GM23338 (cell line): ENCODE results near the gene PXYLP1. TPM values are rescaled to one million over a fixed set of nuclear protein-coding genes. Genes with fewer than 3 reads are reported as not detected.

Experiments used
- ATAC-seq: fragments of 200-7000 bp; cut with Tn5 transposase; 3 replicates; pipeline ENCODE4 v1.9.1; 2020
- DNase-seq: peaks from one replicate; pipeline ENCODE4 v3.0.0-alpha.2; 2015; ENCODE audit warnings: low spot score
- H2AFZ ChIP-seq: fragments of 200-600 bp; sonication (generic); 2 replicates; pipeline ENCODE4 v1.8.0; 2016; ENCODE audit warnings: antibody characterized with exemption, mild to moderate bottlenecking, moderate library complexity
- H3F3A ChIP-seq: fragments of 200-600 bp; sonication (generic); replicated peaks from 2 replicates; pipeline ENCODE4 v1.8.0; 2017; ENCODE audit warnings: antibody characterized with exemption, mixed run types, low read depth
- H3K27ac ChIP-seq: fragments of 200-600 bp; sonication (generic); 2 replicates; pipeline ENCODE4 v1.6.1; 2016; ENCODE audit warnings: low read depth
- H3K27me3 ChIP-seq: fragments of 200-600 bp; sonication (generic); 2 replicates; pipeline ENCODE4 v1.8.0; 2016; ENCODE audit warnings: mild to moderate bottlenecking, mixed run types, moderate library complexity; ENCODE audit not compliant: insufficient read depth
- H3K36me3 ChIP-seq: fragments of 200-600 bp; sonication (generic); 2 replicates; pipeline ENCODE4 v1.8.0; 2016; ENCODE audit warnings: mild to moderate bottlenecking; ENCODE audit not compliant: insufficient read depth
- H3K4me1 ChIP-seq: fragments of 200-600 bp; sonication (generic); 2 replicates; pipeline ENCODE4 v1.8.0; 2016; ENCODE audit warnings: mild to moderate bottlenecking, moderate library complexity; ENCODE audit not compliant: insufficient read depth
- H3K4me2 ChIP-seq: fragments of 200-600 bp; sonication (generic); 2 replicates; pipeline ENCODE4 v1.7.1; 2017; ENCODE audit warnings: mixed run types
- H3K4me3 ChIP-seq: fragments of 200-600 bp; sonication (generic); 2 replicates; pipeline ENCODE4 v1.6.1; 2016; ENCODE audit warnings: mixed run types
- H3K79me2 ChIP-seq: fragments of 200-600 bp; sonication (generic); replicated peaks from 2 replicates; pipeline ENCODE4 v1.8.0; 2017; ENCODE audit warnings: mild to moderate bottlenecking; ENCODE audit not compliant: insufficient read depth
- H3K9me2 ChIP-seq: fragments of 200-600 bp; sonication (generic); 2 replicates; pipeline ENCODE4 v1.8.0; 2017; ENCODE audit not compliant: insufficient read depth
- H4K20me1 ChIP-seq: fragments of 200-600 bp; sonication (generic); replicated peaks from 2 replicates; pipeline ENCODE4 v1.8.0; 2017; ENCODE audit warnings: mild to moderate bottlenecking; ENCODE audit not compliant: insufficient read depth
- H3K27ac Mint-ChIP-seq: 2 replicates; pipeline ENCODE4 v1.8.0; 2020; ENCODE audit warnings: inconsistent platforms, mild to moderate bottlenecking, moderate library complexity, mixed read lengths
- H3K27me3 Mint-ChIP-seq: 3 replicates; pipeline ENCODE4 v1.8.0; 2022; ENCODE audit warnings: low read depth, mild to moderate bottlenecking, moderate library complexity, mixed read lengths, inconsistent platforms; ENCODE audit not compliant: insufficient read depth, poor library complexity
- H3K36me3 Mint-ChIP-seq: 3 replicates; pipeline ENCODE4 v1.8.0; 2021; ENCODE audit warnings: low read depth, mild to moderate bottlenecking, inconsistent platforms, moderate library complexity, mixed read lengths
- H3K4me1 Mint-ChIP-seq: 3 replicates; pipeline ENCODE4 v1.8.0; 2020; ENCODE audit warnings: mild to moderate bottlenecking, inconsistent platforms, mixed read lengths
- H3K4me3 Mint-ChIP-seq: 3 replicates; pipeline ENCODE4 v1.8.0; 2021; ENCODE audit warnings: moderate library complexity, mild to moderate bottlenecking, inconsistent platforms, mixed read lengths
- H3K9me3 Mint-ChIP-seq: 3 replicates; pipeline ENCODE4 v1.8.0; 2020; ENCODE audit warnings: moderate library complexity, mild to moderate bottlenecking, inconsistent platforms, mixed read lengths
- CREB1 ChIP-seq: fragments of 250-450 bp; sonication (Bioruptor Pico); IDR thresholded peaks from 2 replicates; pipeline ENCODE4 v1.5.0; 2020; ENCODE audit warnings: low read depth, mild to moderate bottlenecking, moderate library complexity
- CTCF ChIP-seq, 2 experiments: fragments of 200-600 bp in 1 of 2; sonication (generic) in 1 of 2; conservative IDR thresholded peaks; 2 replicates each; pipeline versions ENCODE4 v1.5.1 to v1.6.1; 2016 to 2017; ENCODE audit warnings: antibody characterized with exemption in 2 of 2, low read depth in 2 of 2, mild to moderate bottlenecking in 2 of 2, moderate library complexity in 1 of 2
- EZH2 ChIP-seq: fragments of 200-600 bp; sonication (generic); IDR thresholded peaks from one replicate; pipeline ENCODE4 v1.8.0; 2017; ENCODE audit warnings: antibody characterized with exemption, mild to moderate bottlenecking, low read depth; ENCODE audit not compliant: unreplicated experiment
- EZH2phosphoT487 ChIP-seq: fragments of 200-600 bp; sonication (generic); IDR thresholded peaks from one replicate; pipeline ENCODE4 v1.8.1; 2018; ENCODE audit warnings: antibody characterized with exemption; ENCODE audit not compliant: unreplicated experiment
- JUNB ChIP-seq: IDR thresholded peaks from one replicate; pipeline ENCODE4 v1.6.1; 2016; ENCODE audit warnings: antibody characterized with exemption; ENCODE audit not compliant: unreplicated experiment
- STAT1 ChIP-seq: IDR thresholded peaks from one replicate; pipeline ENCODE4 v1.6.1; 2016; ENCODE audit warnings: antibody characterized with exemption; ENCODE audit not compliant: unreplicated experiment
- ZNF114 ChIP-seq: fragments of 250-450 bp; sonication (Bioruptor Pico); IDR thresholded peaks from 2 replicates; pipeline ENCODE4 v1.5.0; 2020; ENCODE audit warnings: mild to moderate bottlenecking, moderate library complexity
- ZNF331 ChIP-seq: fragments of 250-450 bp; sonication (Bioruptor Pico); IDR thresholded peaks from 2 replicates; pipeline ENCODE4 v1.5.0; 2020; ENCODE audit warnings: low read depth, mild to moderate bottlenecking, moderate library complexity
- ZNF462 ChIP-seq: fragments of 250-450 bp; sonication (Bioruptor Pico); IDR thresholded peaks from 2 replicates; pipeline ENCODE4 v1.5.0; 2020; ENCODE audit warnings: mild to moderate bottlenecking, moderate library complexity
- polyA plus RNA-seq: library from polyadenylated mRNA; unstranded; fragments of >200 nt; fragmentation: Nextera tagmentation; extraction: Ambion mirVana; gene quantifications from 2 replicates; pipeline ENCODE4 v1.2.1, GENCODE V29; 2016
- total RNA-seq: library from RNA; depleted of rRNA; stranded (reverse); fragments of >200 nt; shearing (Covaris generic); gene quantifications from 2 replicates; pipeline ENCODE4 v1.2.3, GENCODE V29; 2014

The PXYLP1 gene
- total and polyA plus RNA-seq, 2 experiments from 2014 or later, result 8.9 to 20.1 TPM

GRCh38 chr3:141272906-141273662, 41.5 kb downstream of the PXYLP1 start (continued):
- TF ChIP-seq CTCF (conservative IDR thresholded peaks at IDR 0.05; ENCODE audit: low read depth in 2 of 2) (no peak), EZH2 (no peak), ZNF114 (CRISPR knock-in tag) (no peak), EZH2phosphoT487 (no peak), JUNB (no peak), ZNF331 (no peak)

- Mint-ChIP-seq H3K27me3 (peaks cover 5% of the 10 kb centered on the region), H3K4me1 (no peaks in the 10 kb centered on the region; the same call in 2 of the 3 replicates), H3K4me3 (no peak overlapping the region), H3K36me3 (no peaks in the 10 kb centered on the region), H3K9me3 (no peaks in the 10 kb centered on the region), H3K27ac (no peak overlapping the region)
- Histone ChIP-seq H3K9me2 (no peaks in the 10 kb centered on the region), H3K4me2 (no peak overlapping the region), H3K79me2 (no peaks in the 10 kb centered on the region), H3K4me1 (no peaks in the 10 kb centered on the region), H4K20me1 (no peaks in the 10 kb centered on the region; the same call in 1 of the 2 replicates), H3K4me3 (no peak overlapping the region), H3F3A (no peaks in the 10 kb centered on the region), H3K27ac (no peak overlapping the region), H3K36me3 (no peaks in the 10 kb centered on the region), H3K27me3 (no peaks in the 10 kb centered on the region), H2AFZ (no peak overlapping the region)
- TF ChIP-seq CREB1 (CRISPR knock-in tag) (no peak), ZNF462 (CRISPR knock-in tag) (no peak), CTCF (conservative IDR thresholded peaks at IDR 0.05; ENCODE audit: low read depth in 2 of 2) (no peak), STAT1 (no peak), ZNF114 (CRISPR knock-in tag) (no peak), EZH2phosphoT487 (no peak)
- no peak for ATAC-seq
- no peak for DNase-seq
Observed at GRCh38 chr3:141273700-141274410, 42.2 kb downstream of the PXYLP1 start.
